HepG2 (cell line): Measurements from ENCODE around the gene NEMP2. TPM values are rescaled to one million over a fixed set of nuclear protein-coding genes. Genes with fewer than 3 reads are reported as not detected.

Experiments used
- ATAC-seq: fragments of 200-7000 bp; cut with Tn5 transposase; 3 replicates; pipeline ENCODE4 v1.9.1; 2020; ENCODE audit warnings: mild to moderate bottlenecking, moderate library complexity
- BruUV-seq: library from RNA; stranded (reverse); fragments of 400-500 nt; replicated peaks from 2 replicates; lab custom pipeline; 2021; lab: Mats Ljungman, UMichigan
- CTCF ChIA-PET: fragments of 300-600 bp; formaldehyde crosslinking; extraction: SDS; loops from one replicate; lab custom pipeline; 2021; ENCODE audit warnings: low total read pairs, inconsistent platforms, low intra/inter-chr PET ratio; lab: Yijun Ruan, JAX
- POLR2A ChIA-PET: fragments of 350-600 bp; sonication (Branson Sonifier 250); formaldehyde crosslinking; loops from one replicate; lab custom pipeline; 2020; ENCODE audit warnings: antibody characterized with exemption, inconsistent platforms; lab: Yijun Ruan, JAX
- DNase-seq: peaks from one replicate; pipeline ENCODE4 v3.0.0-alpha.2; 2015; ENCODE audit warnings: low spot score
- FAIRE-seq: peaks from 3 replicates; lab custom pipeline; 2011; peaks lifted over from hg19 to GRCh38; lab: Jason Lieb, UNC
- H2AFZ ChIP-seq: one replicate; pipeline ENCODE4 v1.6.1; 2011; ENCODE audit warnings: low read length, inconsistent platforms
- H3K27ac ChIP-seq: fragments of 300-600 bp; 3 replicates; pipeline ENCODE4 v1.8.0; 2011; ENCODE audit warnings: mixed run types, mild to moderate bottlenecking, mixed read lengths, low read length, inconsistent platforms; ENCODE audit not compliant: insufficient read depth; ENCODE audit errors: extremely low read length
- H3K27me3 ChIP-seq, 2 experiments: fragments of 200-600 bp in 1 of 2; 2 replicates in 1 of 2; 3 replicates in 1 of 2; pipeline versions ENCODE4 v1.6.0 to v1.8.0; 2011; ENCODE audit warnings: low read length in 2 of 2, mild to moderate bottlenecking in 2 of 2, moderate library complexity in 2 of 2, inconsistent platforms in 1 of 2; ENCODE audit not compliant: insufficient read depth in 2 of 2, control insufficient read depth in 1 of 2
- H3K36me3 ChIP-seq, 2 experiments: fragments of 200-600 bp in 1 of 2; replicated peaks in 1 of 2; 2 replicates in 1 of 2; 3 replicates in 1 of 2; pipeline versions ENCODE4 v1.5.1 to v1.8.0; 2011; ENCODE audit warnings: low read length in 2 of 2, inconsistent platforms in 1 of 2; ENCODE audit not compliant: insufficient read depth in 2 of 2, control insufficient read depth in 1 of 2
- H3K4me1 ChIP-seq: 2 replicates; pipeline ENCODE4 v1.5.1; 2012; ENCODE audit warnings: low read length, inconsistent platforms; ENCODE audit not compliant: insufficient read depth
- H3K4me2 ChIP-seq: 2 replicates; pipeline ENCODE4 v1.6.0; 2011; ENCODE audit warnings: low read depth, low read length, inconsistent platforms
- H3K4me3 ChIP-seq, 3 experiments: fragments of 200-600 bp in 1 of 3; sonication (generic), shearing (Covaris generic) in 1 of 3; replicated peaks in 1 of 3; 2 replicates each; pipeline ENCODE4 v1.5.1; 2011 to 2016; ENCODE audit warnings: low read length in 3 of 3, inconsistent platforms in 2 of 3, low read depth in 2 of 3, mild to moderate bottlenecking in 2 of 3, control low read depth in 1 of 3, mixed read lengths in 1 of 3; ENCODE audit not compliant: insufficient read depth in 1 of 3
- H3K79me2 ChIP-seq: one replicate; pipeline ENCODE4 v1.6.1; 2011; ENCODE audit warnings: low read length, inconsistent platforms; ENCODE audit not compliant: insufficient read depth
- H3K9ac ChIP-seq: 2 replicates; pipeline ENCODE4 v1.6.0; 2011; ENCODE audit warnings: mild to moderate bottlenecking, low read depth, low read length, inconsistent platforms; ENCODE audit not compliant: insufficient read depth
- H3K9me3 ChIP-seq: 2 replicates; pipeline ENCODE4 v1.5.1; 2012; ENCODE audit warnings: mild to moderate bottlenecking, low read length
- H4K20me1 ChIP-seq: 2 replicates; pipeline ENCODE4 v1.6.0; 2011; ENCODE audit warnings: inconsistent platforms, mild to moderate bottlenecking, low read length, moderate library complexity; ENCODE audit not compliant: insufficient read depth
- HIVEP1 ChIP-seq: sonication (generic); formaldehyde crosslinking; IDR thresholded peaks from 2 replicates; pipeline ENCODE4 v1.4.0; 2020; ENCODE audit warnings: mild to moderate bottlenecking, missing genetic modification reagents
- HNF4A ChIP-seq: sonication (generic); formaldehyde crosslinking; IDR thresholded peaks from 2 replicates; pipeline ENCODE4 v1.4.0; 2020; ENCODE audit warnings: missing genetic modification reagents
- IRF2 ChIP-seq: IDR thresholded peaks from 2 replicates; pipeline ENCODE4 v1.6.1; 2018; ENCODE audit warnings: missing genetic modification reagents, missing compliant biosample characterization
- IRX3 ChIP-seq: sonication (generic); formaldehyde crosslinking; IDR thresholded peaks from 2 replicates; pipeline ENCODE4 v1.8.1; 2023; ENCODE audit warnings: mild to moderate bottlenecking, low read depth, missing genetic modification reagents, borderline replicate concordance
- KLF11 ChIP-seq: IDR thresholded peaks from 2 replicates; pipeline ENCODE4 v1.6.1; 2016; ENCODE audit warnings: missing compliant biosample characterization
- MED13 ChIP-seq: sonication (generic); formaldehyde crosslinking; IDR thresholded peaks from 2 replicates; pipeline ENCODE4 v1.5.0; 2020; ENCODE audit warnings: missing genetic modification reagents
- NR2C2 ChIP-seq: sonication (generic); formaldehyde crosslinking; IDR thresholded peaks from 2 replicates; pipeline ENCODE4 v1.4.0; 2020; ENCODE audit warnings: missing genetic modification reagents, mild to moderate bottlenecking, moderate library complexity, borderline replicate concordance
- REXO4 ChIP-seq: sonication (generic); formaldehyde crosslinking; IDR thresholded peaks from 2 replicates; pipeline ENCODE4 v1.8.0; 2022; ENCODE audit warnings: missing genetic modification reagents, mild to moderate bottlenecking, borderline replicate concordance
- SATB2 ChIP-seq: sonication (generic); formaldehyde crosslinking; IDR thresholded peaks from 2 replicates; pipeline ENCODE4 v1.5.0; 2020; ENCODE audit warnings: missing genetic modification reagents
- SMAD9 ChIP-seq: sonication (generic); formaldehyde crosslinking; IDR thresholded peaks from 2 replicates; pipeline ENCODE4 v1.5.1; 2020; ENCODE audit warnings: mild to moderate bottlenecking, missing genetic modification reagents
- SNAI1 ChIP-seq: sonication (generic); formaldehyde crosslinking; IDR thresholded peaks from 2 replicates; pipeline ENCODE4 v1.5.0; 2020; ENCODE audit warnings: mild to moderate bottlenecking, missing genetic modification reagents, borderline replicate concordance
- ZNF414 ChIP-seq: sonication (generic); formaldehyde crosslinking; IDR thresholded peaks from 2 replicates; pipeline ENCODE4 v1.5.0; 2020; ENCODE audit warnings: missing genetic modification reagents
- ZNF496 ChIP-seq: sonication (generic); formaldehyde crosslinking; IDR thresholded peaks from 2 replicates; pipeline ENCODE4 v1.8.1; 2023; ENCODE audit warnings: mild to moderate bottlenecking, moderate library complexity, missing genetic modification reagents; ENCODE audit not compliant: insufficient replicate concordance
- ZNF589 ChIP-seq: sonication (generic); formaldehyde crosslinking; conservative IDR thresholded peaks from 2 replicates; pipeline ENCODE4 v1.8.0; 2022; ENCODE audit warnings: mild to moderate bottlenecking, moderate library complexity, missing genetic modification reagents
- ZNF7 ChIP-seq: IDR thresholded peaks from 2 replicates; pipeline ENCODE4 v1.6.1; 2016; ENCODE audit warnings: missing biosample characterization, missing genetic modification reagents
- in situ Hi-C: cut with HindIII; loops from 2 replicates; pipeline ENCODE4 v1.10.0; 2017; ENCODE audit warnings: low pct_unique_long_range_greater_than_20kb; ENCODE audit not compliant: extremely low pct_ligation_motif_present
- intact Hi-C: fragments of 100-400 bp; cut with micrococcal nuclease; formaldehyde crosslinking; loops from one replicate; pipeline ENCODE4 v1.10.0; 2022; ENCODE audit not compliant: unreplicated experiment
- polyA plus RNA-seq, 8 experiments: library from polyadenylated mRNA; depleted of rRNA in 3 of 8; stranded (reverse) in 7 of 8; unstranded in 1 of 8; fragments of >200 nt; fragmentation: Illumina TruSeq in 4 of 8; extraction: Trizol in 4 of 8; gene quantifications; 2 replicates each; pipeline versions ENCODE4 v1.2.1 to v1.2.3, GENCODE V29; 2011 to 2016; ENCODE audit warnings: low read depth in 4 of 8, missing spikeins in 1 of 8, mixed read lengths in 1 of 8; ENCODE audit not compliant: insufficient read depth in 1 of 8
- total RNA-seq, 5 experiments: library from RNA; depleted of rRNA; stranded (reverse); fragments of >200 nt; fragmentation: Illumina TruSeq; extraction: Trizol; gene quantifications; 2 replicates each; pipeline ENCODE4 v1.2.3, GENCODE V29; 2016; ENCODE audit warnings: low read depth in 1 of 5

The NEMP2 gene
- total and polyA plus RNA-seq, 2 of the 13 experiments (the other 11 are each of a cell fraction or from before 2014, with no cell fraction given) = 2.4 to 9.8 TPM

GRCh38 chr2:190524928-190525327, 9.6 kb downstream of the NEMP2 start:
- Histone ChIP-seq H4K20me1 (no peaks in the 10 kb centered on the region), H2AFZ (no peak overlapping the region), H3K4me1 (peaks cover 25% of the 10 kb centered on the region), H3K4me2 (no peak overlapping the region), H3K4me3 (no peak overlapping the region), H3K27ac (no peak overlapping the region), H3K36me3 (no peaks in the 10 kb centered on the region; a peak in 1 of 5 replicates), H3K9me3 (no peaks in the 10 kb centered on the region), H3K9ac (no peak overlapping the region), H3K27me3 (no peaks in the 10 kb centered on the region), H3K79me2 (no peaks in the 10 kb centered on the region)
- POLR2A ChIA-PET = no interaction called here
- no peak for DNase-seq
- BruUV-seq = no TSS peak
- CTCF ChIA-PET = no interaction called here
- ATAC-seq = no peak
- intact Hi-C loops (no loop called here), in situ Hi-C loops (loop anchor here (25.0 kb wide), 1 partner anchor 188 kb away; the partner anchor contains the start of gene INPP1)
- FAIRE-seq = no peak
- TF ChIP-seq ZNF589 (CRISPR knock-in tag) = no peak
- no peak for TF ChIP-seq HNF4A (CRISPR knock-in tag)
- no peak for TF ChIP-seq IRX3 (CRISPR knock-in tag)
- no peak for TF ChIP-seq ZNF7
- TF ChIP-seq KLF11 (CRISPR knock-in tag) = no peak
- TF ChIP-seq SNAI1 (CRISPR knock-in tag) = no peak
- no peak for TF ChIP-seq HIVEP1 (CRISPR knock-in tag)
- no peak for TF ChIP-seq MED13 (CRISPR knock-in tag)
- no peak for TF ChIP-seq IRF2 (CRISPR knock-in tag)
- no peak for TF ChIP-seq REXO4 (CRISPR knock-in tag)
- no peak for TF ChIP-seq ZNF414 (CRISPR knock-in tag)
- TF ChIP-seq NR2C2 (CRISPR knock-in tag) = no peak
- no peak for TF ChIP-seq SATB2 (CRISPR knock-in tag)
- TF ChIP-seq ZNF496 (CRISPR knock-in tag) = no peak
- TF ChIP-seq SMAD9 (CRISPR knock-in tag) = no peak
